ENCODE measurements around the gene CHERP.
"Not testable (repeated sequence)": the region's sequence is repeated elsewhere in the genome, so short reads cannot be mapped to it uniquely, and the experiment has no call there.

CHERP gene

GRCh38 chr19:16520074-16520973 lies 21.9 kb downstream of the CHERP start:
- DNase-seq (ENCODE audit: low read depth, low spot score), result no peak

- no peak for DNase-seq (ENCODE audit: low read depth, low spot score)
Measured at GRCh38 chr19:16519230-16519687, 23.0 kb downstream of the CHERP start.

GRCh38 chr19:16518483-16519229 lies 23.6 kb downstream of the CHERP start:
- DNase-seq (ENCODE audit: low read depth, low spot score), result no peak

GRCh38 chr19:16518061-16518460 lies 24.2 kb downstream of the CHERP start:
- DNase-seq (ENCODE audit: low read depth, low spot score), result no peak

GRCh38 chr19:16516923-16517610 lies 25.2 kb downstream of the CHERP start:
- DNase-seq (ENCODE audit: low read depth, low spot score), result no peak

- DNase-seq (ENCODE audit: low read depth, low spot score), result no peak
Measured at GRCh38 chr19:16516381-16516780, 25.9 kb downstream of the CHERP start.

- no peak for DNase-seq (ENCODE audit: low read depth, low spot score)
Measured at GRCh38 chr19:16514383-16515019, 27.7 kb downstream of the CHERP start.

- DNase-seq (ENCODE audit: low read depth, low spot score), result not testable (repeated sequence)
Measured at GRCh38 chr19:16512611-16513010, 29.6 kb downstream of the CHERP start.

- DNase-seq (ENCODE audit: low read depth, low spot score), result no peak
Measured at GRCh38 chr19:16509141-16510061, 32.8 kb downstream of the CHERP start.

- no peak for DNase-seq (ENCODE audit: low read depth, low spot score)
Measured at GRCh38 chr19:16508546-16508945, 33.7 kb downstream of the CHERP start.

- DNase-seq (ENCODE audit: low read depth, low spot score), result no peak
Measured at GRCh38 chr19:16506961-16507360, 35.3 kb downstream of the CHERP start.

GRCh38 chr19:16506161-16506560 lies 36.1 kb downstream of the CHERP start:
- not testable (repeated sequence) for DNase-seq (ENCODE audit: low read depth, low spot score)

- DNase-seq (ENCODE audit: low read depth, low spot score), result no peak
Measured at GRCh38 chr19:16504271-16504670, 38.0 kb downstream of the CHERP start.

- no peak for DNase-seq (ENCODE audit: low read depth, low spot score)
Measured at GRCh38 chr19:16497837-16498236, 44.4 kb downstream of the CHERP start.

- DNase-seq (ENCODE audit: low read depth, low spot score), result no peak
Measured at GRCh38 chr19:16497042-16497441, 45.2 kb downstream of the CHERP start.

GRCh38 chr19:16496613-16496983 lies 45.6 kb downstream of the CHERP start:
- DNase-seq (ENCODE audit: low read depth, low spot score), result no peak

GRCh38 chr19:16495982-16496612 lies 46.1 kb downstream of the CHERP start, which contains the start of the genes C19orf44 and CALR3:
Gene C19orf44, plus strand, starts transcription at chr19:16496394. Its CDS starts 4,399 bp downstream, at chr19:16500793.
Gene CALR3, minus strand, starts transcription at chr19:16496167. Its CDS starts 38 bp downstream, at chr19:16496129.
- DNase-seq (ENCODE audit: low read depth, low spot score), result peak; percentile 95

GRCh38 chr19:16486476-16486875 lies 55.8 kb downstream of the CHERP start:
- not testable (repeated sequence) for DNase-seq (ENCODE audit: low read depth, low spot score)

GRCh38 chr19:16482745-16483144 lies 59.5 kb downstream of the CHERP start:
- DNase-seq (ENCODE audit: low read depth, low spot score), result no peak

- no peak for DNase-seq (ENCODE audit: low read depth, low spot score)
Measured at GRCh38 chr19:16477311-16477710, 64.9 kb downstream of the CHERP start.
